Mucosa of rectum (tissue), 2 donors: ENCODE measurements around the gene ATP2C1.

Source experiments
- H3K27ac ChIP-seq, 2 donors: one replicate each; pipeline ENCODE4 v1.7.0; 2013; ENCODE audit warnings: inconsistent platforms in 2 of 2, low read depth in 2 of 2, low read length in 2 of 2
- H3K27me3 ChIP-seq, 2 donors: one replicate each; pipeline ENCODE4 v1.7.0; 2013; ENCODE audit warnings: low read length in 2 of 2; ENCODE audit not compliant: control insufficient read depth in 2 of 2, insufficient read depth in 2 of 2
- H3K36me3 ChIP-seq, 2 donors: one replicate each; pipeline ENCODE4 v1.7.0; 2013; ENCODE audit warnings: low read length in 2 of 2; ENCODE audit not compliant: control insufficient read depth in 2 of 2, insufficient read depth in 2 of 2
- H3K4me1 ChIP-seq, 2 donors: one replicate each; pipeline ENCODE4 v1.7.0; 2013; ENCODE audit warnings: low read length in 2 of 2, mild to moderate bottlenecking in 1 of 2; ENCODE audit not compliant: control insufficient read depth in 2 of 2, insufficient read depth in 2 of 2
- H3K4me3 ChIP-seq, 2 donors: one replicate each; pipeline ENCODE4 v1.7.0; 2013; ENCODE audit warnings: low read length in 2 of 2
- H3K9ac ChIP-seq, 2 donors: one replicate each; pipeline ENCODE4 v1.7.0; 2013; ENCODE audit warnings: low read length in 2 of 2, low read depth in 1 of 2, mild to moderate bottlenecking in 1 of 2
- H3K9me3 ChIP-seq, 2 donors: one replicate each; pipeline ENCODE4 v1.7.0; 2013; ENCODE audit warnings: low read length in 2 of 2; ENCODE audit not compliant: control insufficient read depth in 2 of 2
- donor health status: healthy.
- donor health status: Normal muscosa, but diverticular disease.

The ATP2C1 gene

DNA sequence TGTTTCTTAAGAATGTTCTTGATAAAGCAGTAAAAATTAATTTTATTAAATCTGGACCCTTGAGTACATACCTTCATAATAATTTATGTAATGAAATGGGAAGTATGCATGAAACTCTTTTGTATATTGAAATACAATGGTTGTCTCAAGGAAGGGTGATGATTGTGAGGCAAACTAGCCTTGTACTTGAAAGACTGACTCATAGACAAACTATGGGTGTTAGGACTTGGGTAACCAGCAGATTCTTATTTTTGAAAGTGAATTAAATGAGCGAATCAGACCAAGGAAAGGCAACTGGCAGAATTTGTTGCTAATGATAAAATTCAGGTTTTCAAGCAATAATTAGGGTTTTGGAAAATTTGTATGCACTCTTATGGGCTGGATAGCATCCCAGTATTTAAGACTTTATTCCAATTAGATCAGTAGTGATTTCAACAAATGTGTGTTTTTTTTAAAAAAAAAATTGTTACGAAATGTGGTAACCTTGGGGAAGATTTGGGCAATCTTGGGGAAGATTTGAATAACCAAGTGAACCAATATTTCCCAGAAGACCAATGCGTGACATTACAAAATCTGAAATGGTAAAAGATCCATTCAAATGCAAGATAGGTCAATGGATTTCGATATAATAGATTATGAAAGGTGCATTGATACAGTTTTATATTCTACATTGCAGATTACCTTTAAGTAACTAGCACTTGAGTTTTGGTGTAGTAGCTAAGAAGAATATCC lies 42.0 kb downstream of the ATP2C1 start:
- Histone ChIP-seq H3K9ac (no peak overlapping the region), H3K4me3 (no peak overlapping the region), H3K27me3 (no peaks in the 10 kb centered on the region), H3K36me3 (peaks cover 3 to 9% of the 10 kb centered on the region in 2 donors), H3K4me1 (no peaks in the 10 kb centered on the region), H3K9me3 (no peaks in the 10 kb centered on the region), H3K27ac (no peak overlapping the region)

DNA sequence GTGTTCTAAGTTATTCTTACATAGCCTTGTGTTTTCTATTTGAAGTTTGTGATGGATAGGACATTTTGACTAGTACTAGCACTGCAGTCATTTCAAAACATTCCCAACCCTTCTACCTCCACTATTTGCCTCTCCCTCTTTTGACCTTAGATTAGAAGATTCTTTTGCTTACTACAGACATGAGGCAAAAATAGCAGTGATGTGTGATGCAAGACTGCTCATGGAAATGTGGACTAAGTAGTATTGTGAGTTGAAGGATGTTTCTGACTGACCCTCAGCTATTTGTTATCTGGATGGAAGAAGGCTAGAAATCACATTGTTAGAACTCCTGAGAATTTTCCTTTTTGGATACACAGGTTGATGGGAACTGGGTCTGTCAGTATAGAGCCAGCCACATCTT lies 45.9 kb downstream of the ATP2C1 start:
- Histone ChIP-seq H3K4me1 (no peaks in the 10 kb centered on the region), H3K4me3 (no peak overlapping the region), H3K9me3 (no peaks in the 10 kb centered on the region), H3K27ac (no peak overlapping the region), H3K27me3 (no peaks in the 10 kb centered on the region), H3K9ac (no peak overlapping the region), H3K36me3 (peaks cover 14 to 24% of the 10 kb centered on the region in 2 donors)

DNA sequence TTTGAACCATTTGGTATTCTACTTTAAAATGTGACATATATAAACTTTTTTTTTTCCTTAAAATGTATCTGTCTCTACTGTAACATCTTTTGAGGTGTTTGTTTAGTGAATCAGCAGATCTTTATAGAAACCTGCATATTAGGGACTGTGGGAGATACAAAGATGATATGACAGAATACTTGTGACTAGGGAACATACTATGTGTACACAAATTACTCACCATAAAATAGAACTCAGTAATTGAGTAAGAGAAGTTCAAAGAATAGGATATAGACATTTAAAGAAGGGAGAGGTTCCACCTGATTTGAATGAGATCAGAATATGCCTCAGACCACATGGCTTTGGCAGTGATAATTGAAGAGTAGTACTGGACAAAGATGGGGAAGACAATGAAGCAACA lies 47.9 kb downstream of the ATP2C1 start:
- H3K4me3 ChIP-seq, result no peak overlapping the region
- no peak overlapping the region for H3K9ac ChIP-seq
- H3K4me1 ChIP-seq, result no peaks in the 10 kb centered on the region
- no peak overlapping the region for H3K27ac ChIP-seq
- H3K9me3 ChIP-seq, result no peaks in the 10 kb centered on the region
- H3K27me3 ChIP-seq, result no peaks in the 10 kb centered on the region
- peaks cover 19 to 28% of the 10 kb centered on the region in 2 donors for H3K36me3 ChIP-seq

DNA sequence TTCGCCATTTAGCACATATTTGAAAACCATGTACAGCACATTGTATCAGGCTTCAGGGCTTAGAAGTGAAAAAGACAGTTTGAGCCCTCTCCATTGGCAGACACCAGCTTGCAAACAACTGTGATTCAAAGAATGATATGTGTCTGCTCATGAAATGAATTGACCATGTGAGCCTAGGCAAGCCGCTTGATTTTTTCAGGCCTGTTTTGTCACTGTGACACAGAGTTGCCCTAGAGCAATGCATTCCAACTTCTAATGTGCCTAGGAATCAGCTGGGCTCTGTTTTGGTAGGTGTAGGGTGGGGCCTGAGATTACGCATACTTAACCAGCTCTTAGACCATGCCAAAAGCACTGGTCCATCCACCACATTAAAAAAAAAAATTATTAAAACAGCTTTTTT lies 53.0 kb downstream of the ATP2C1 start:
- Histone ChIP-seq H3K27me3 (no peaks in the 10 kb centered on the region), H3K4me1 (no peaks in the 10 kb centered on the region), H3K9ac (no peak overlapping the region), H3K36me3 (peaks cover 19 to 25% of the 10 kb centered on the region in 2 donors), H3K9me3 (no peaks in the 10 kb centered on the region), H3K4me3 (no peak overlapping the region), H3K27ac (no peak overlapping the region)

DNA sequence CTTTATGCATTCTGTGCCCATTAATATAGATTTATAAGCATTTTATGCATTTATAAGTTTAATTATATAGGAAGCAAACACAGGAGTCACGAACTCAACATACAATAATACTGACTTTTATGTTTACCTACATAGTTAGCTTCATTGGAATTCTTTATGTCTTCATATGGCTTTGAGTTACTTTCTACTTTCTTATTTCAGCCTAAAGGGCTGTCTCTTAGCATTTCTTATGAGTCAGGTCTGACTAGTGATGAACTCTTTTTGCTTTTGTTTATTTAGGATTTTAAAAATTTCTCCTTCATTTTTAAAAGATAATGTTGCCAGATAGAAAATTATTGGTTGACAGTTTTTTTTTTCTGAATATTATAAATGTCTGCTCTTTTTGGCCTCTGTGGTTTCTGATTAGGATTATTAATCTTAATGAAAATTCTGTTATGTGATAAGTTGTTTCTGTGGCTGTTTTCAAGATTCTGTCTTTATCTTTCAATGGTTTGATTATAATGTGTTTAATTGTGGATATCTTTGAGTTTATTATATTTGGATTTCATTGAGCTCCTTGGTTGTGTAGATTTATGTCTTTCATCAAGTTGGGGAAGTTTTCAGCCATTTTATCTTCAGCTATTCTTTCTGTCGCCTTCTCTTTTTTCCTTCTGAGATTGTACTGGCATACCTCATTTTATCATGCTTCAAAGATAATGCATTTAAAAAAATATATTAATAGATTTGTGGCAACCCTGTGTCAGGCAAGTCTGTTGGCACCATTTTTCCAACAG lies 54.3 kb downstream of the ATP2C1 start:
- Histone ChIP-seq H3K4me1 (no peaks in the 10 kb centered on the region), H3K36me3 (peaks cover 10 to 18% of the 10 kb centered on the region in 2 donors), H3K9ac (no peak overlapping the region), H3K27me3 (no peaks in the 10 kb centered on the region), H3K9me3 (no peaks in the 10 kb centered on the region), H3K4me3 (no peak overlapping the region), H3K27ac (no peak overlapping the region)

DNA sequence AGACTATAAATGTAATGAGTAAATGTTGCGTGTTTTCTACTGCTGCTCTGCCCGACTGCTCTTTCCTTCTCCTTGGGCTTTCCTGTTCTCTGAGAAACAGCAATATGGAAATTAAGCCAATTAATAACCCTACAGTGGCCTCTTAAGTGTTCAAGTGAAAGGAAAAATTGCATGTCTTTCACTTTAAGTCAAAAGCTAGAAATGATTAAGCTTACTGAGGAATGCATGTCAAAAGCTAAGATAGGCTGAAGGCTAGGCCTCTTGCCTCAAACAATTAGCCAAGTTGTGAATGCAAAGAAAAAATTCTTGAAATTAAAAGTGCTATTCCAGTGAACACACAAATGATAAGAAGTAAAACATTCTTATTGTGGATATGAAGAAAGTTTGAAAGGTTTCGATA lies 55.0 kb downstream of the ATP2C1 start:
- Histone ChIP-seq H3K9me3 (no peaks in the 10 kb centered on the region), H3K4me3 (no peak overlapping the region), H3K36me3 (peaks cover 13 to 21% of the 10 kb centered on the region in 2 donors), H3K9ac (no peak overlapping the region), H3K4me1 (no peaks in the 10 kb centered on the region), H3K27me3 (no peaks in the 10 kb centered on the region), H3K27ac (no peak overlapping the region)

DNA sequence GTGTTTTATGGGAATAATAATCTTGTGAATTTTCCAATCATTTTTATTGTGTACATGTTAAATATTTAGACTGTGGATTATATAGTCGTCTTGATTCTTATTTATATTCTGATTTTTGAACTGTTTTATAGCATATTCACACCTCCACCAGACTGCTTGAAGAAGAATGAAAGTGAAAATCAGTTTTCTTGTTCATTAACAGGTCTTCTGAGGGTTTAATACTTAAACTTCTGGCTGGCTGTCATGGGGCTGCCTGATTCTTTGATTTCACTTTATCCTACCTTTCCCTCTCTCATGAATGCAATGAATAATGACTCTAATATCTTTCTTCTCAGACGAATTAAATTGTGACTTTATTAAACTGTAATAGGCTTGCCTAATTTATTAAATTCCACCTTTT lies 56.2 kb downstream of the ATP2C1 start:
- no peak overlapping the region for H3K4me3 ChIP-seq
- H3K9me3 ChIP-seq, result no peaks in the 10 kb centered on the region
- H3K27ac ChIP-seq, result no peak overlapping the region
- no peaks in the 10 kb centered on the region for H3K27me3 ChIP-seq
- no peaks in the 10 kb centered on the region for H3K4me1 ChIP-seq
- H3K9ac ChIP-seq, result no peak overlapping the region
- peaks cover 17 to 20% of the 10 kb centered on the region in 2 donors for H3K36me3 ChIP-seq

DNA sequence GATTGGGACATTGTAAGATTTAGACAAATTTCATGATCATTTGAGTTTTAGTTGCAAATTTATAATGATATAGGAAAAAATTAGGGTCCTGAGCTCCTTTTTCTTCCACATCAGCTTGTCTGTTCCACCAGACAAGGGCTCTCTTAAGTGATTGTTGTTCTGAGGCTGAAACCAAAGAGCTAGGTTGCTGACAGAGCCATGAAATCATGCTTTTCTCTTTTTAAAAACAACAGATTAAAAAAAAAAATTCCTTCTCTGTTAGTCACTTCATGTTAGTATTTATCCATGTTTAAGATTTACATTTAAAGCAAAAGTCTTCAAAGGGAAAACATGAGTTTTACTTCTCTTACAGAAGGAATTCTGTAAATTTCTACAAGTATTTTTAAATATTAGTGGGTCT lies 56.8 kb downstream of the ATP2C1 start:
- Histone ChIP-seq H3K27me3 (no peaks in the 10 kb centered on the region), H3K36me3 (peaks cover 18 to 20% of the 10 kb centered on the region in 2 donors), H3K4me3 (no peak overlapping the region), H3K27ac (no peak overlapping the region), H3K9ac (no peak overlapping the region), H3K4me1 (no peaks in the 10 kb centered on the region), H3K9me3 (no peaks in the 10 kb centered on the region)

DNA sequence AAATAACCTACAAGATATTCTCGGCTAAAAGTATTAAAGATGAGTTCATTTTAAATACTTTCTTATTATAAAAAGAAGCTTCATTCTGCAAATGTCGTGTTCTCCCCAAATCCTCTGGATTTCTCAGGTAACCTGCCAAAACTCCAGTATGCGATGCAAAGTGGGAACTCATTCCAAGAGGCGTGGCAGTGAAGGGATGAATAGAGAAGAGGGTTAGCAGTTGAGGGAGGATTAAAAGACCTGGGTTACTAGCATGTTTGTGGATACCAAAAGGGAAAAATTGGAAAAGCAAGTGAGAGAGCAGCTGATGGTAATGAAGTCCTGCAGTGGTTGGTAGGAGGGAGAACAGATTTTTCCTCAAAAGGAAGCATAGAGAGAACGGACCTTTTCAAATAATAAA lies 61.6 kb downstream of the ATP2C1 start:
- Histone ChIP-seq H3K27ac (no peak overlapping the region), H3K9ac (no peak overlapping the region), H3K27me3 (no peaks in the 10 kb centered on the region), H3K9me3 (no peaks in the 10 kb centered on the region), H3K36me3 (peaks cover 8 to 23% of the 10 kb centered on the region in 2 donors), H3K4me3 (no peak overlapping the region), H3K4me1 (peaks cover 0 to 4% of the 10 kb centered on the region in 2 donors)

DNA sequence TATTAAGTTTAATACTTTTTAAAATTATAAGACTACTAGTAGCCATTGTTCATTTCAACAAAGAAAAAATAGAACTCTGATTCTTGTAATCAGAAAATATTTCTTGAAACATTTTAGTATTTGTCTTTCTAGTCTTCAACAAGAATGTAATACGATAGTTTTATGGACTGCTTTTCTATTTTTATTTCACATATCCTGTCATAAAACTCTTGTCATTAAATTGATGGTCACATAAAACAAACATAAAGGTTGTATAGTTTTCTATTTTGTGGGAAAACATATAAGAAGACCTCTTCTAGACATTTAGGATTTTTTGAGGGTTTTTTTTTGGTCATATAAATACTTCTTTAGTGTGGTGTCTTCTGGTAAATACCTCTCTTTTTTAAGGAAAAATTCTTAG lies 62.4 kb downstream of the ATP2C1 start:
- Histone ChIP-seq H3K36me3 (peaks cover 10 to 23% of the 10 kb centered on the region in 2 donors), H3K27ac (no peak overlapping the region), H3K4me1 (peaks cover 0 to 4% of the 10 kb centered on the region in 2 donors), H3K4me3 (no peak overlapping the region), H3K27me3 (no peaks in the 10 kb centered on the region), H3K9me3 (no peaks in the 10 kb centered on the region), H3K9ac (no peak overlapping the region)
